ENCODE measurements around the gene NUBP2.

The NUBP2 gene

DNA sequence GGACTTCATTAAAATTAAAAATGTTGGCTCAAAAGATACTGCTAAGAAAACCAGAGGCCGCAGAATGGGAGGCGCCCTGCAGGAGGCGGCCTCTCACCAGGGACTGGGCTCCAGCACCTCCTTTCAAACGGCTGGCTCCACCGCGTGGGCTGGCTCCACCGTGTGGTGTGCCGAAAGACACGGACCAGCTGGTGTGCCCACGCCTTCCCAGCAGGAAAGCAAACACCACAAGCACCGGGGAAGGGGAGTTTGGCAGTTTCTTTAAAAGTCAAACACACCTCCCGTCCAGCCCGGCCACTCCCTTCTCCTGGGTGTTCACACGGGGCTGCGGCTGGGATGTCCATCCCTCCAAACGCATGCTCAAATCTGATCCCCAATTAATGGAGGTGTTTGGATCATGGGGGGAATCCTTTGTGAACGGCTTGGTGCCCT lies 30.0 kb downstream of the NUBP2 start:
- DNase-seq, result peak; percentile 64 to 68

DNA sequence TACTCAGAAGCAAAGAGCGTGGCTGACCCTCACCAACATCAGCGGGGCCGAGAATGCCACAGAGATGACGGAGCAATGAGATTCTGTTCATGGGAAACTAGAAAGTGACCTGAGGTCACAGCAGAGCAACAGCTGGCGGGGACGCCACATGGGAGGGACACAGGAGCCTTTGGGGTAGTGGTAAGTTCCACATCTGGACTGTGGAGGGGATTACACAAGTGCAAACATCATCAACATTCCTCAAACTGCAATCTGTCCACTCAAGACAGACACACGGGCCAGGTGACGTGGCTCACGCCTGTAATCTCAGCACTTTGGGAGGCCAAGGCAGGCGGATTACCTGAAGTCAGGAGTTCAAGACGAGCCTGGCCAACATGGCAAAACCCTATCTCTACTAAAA lies 32.7 kb downstream of the NUBP2 start:
- DNase-seq, result no peak

DNA sequence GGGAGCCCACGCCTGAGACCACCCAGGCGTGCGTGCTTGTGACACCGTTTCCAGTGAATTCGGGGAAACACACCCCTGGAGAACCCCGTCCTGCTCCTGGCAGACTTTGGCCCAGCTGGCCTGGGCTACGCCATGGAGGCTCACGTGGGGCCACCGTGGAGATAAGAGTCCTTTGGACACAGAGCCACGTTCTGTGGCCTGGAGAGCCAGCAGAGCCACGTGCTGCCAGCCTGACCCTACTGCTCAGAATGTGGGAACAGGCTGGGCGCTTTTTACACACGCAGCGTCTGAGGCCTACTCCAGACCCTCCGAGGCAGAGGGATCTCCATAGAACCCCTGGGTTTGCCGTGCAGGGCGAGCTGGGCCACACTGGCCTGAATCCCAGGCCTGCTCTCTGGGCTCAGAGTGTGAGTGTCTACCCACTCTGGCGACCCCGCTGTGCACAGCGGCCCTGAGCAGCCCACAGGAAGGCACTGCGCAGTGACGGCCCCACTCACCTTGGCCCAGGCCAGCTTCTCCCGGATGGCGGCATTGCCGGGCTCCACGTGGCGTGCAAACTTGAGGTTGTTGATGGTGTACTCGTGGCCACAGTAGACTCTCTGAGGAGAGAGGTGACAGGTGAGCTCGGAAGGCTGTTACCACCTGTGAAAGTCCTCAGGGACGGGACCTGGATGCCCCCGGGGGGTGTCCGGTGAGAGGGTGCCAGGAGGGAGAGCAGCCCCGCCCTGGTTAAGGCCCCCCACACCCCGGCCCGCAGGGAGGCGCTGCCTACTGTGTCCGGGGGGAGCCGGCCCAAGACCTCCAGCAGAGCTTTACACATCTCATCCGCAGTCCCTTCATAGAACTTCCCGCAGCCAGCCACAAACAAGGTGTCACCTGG lies 33.9 kb downstream of the NUBP2 start:
- no peak for DNase-seq

DNA sequence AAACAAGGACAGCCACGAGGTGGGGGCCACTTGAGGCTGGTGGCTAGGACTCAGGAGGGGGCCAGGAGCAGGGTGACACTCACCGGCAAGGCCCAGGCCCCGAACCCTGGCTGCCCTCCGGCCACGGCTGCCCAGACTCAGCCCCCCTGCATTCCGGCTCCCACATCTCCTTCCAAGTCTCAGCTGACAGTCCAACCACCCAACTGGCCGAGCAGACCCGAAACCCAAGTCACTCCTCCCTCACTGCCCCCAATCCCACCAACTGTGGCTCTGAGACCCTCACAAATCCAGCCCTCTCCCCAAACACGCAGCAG lies 34.5 kb downstream of the NUBP2 start:
- no peak for DNase-seq

DNA sequence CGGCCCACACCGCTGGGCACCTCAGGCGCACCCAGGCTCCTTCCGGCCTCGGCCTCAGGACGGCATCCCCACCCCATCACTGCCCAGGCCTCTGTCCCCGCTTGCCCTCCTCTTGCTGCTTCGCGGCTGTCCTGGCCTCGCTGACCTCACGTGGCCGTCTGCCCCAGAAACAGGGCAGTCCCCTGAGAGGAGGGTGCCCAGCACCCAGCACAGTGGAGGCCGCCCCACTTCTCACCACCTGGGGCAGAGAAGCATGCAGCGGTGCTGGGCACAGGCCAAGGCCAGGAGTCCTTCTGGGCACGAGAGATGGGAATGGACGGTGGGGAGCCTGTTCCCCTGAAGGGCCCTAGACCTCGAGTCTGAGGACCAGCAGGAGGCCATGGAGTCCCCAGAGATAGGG lies 35.0 kb downstream of the NUBP2 start:
- DNase-seq, result no peak

DNA sequence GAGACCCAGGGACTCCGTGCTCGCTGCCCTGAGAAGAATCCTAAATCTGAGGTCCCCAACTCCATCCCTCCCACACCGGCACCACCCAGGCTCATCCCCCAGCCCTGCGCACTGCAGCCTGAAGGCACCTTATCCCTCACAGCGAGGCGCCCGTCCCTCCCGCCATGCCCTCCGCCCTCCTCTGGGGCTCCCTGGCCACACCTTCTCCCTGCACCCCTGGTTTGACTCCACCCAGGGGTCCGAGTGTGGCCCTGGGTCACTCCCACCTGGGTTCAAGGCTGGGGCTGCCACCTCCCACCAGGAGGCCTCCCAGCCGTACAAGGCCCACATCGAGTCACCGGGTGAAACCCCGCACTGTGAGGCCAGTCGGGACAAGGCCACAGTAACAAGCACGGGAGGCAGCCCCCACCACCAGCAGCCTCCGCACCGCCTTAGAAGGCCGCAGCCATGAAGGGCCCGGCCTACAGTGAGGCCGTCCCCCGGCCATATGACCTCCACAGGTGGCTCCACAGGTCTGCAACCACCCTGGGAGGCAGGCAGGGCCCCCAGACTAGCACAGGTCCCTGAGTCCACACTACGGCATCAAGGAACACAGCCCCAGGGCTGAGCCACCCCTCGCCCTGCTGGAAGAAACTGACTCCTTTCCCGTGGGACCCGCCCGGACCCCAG lies 35.6 kb downstream of the NUBP2 start:
- no peak for DNase-seq

DNA sequence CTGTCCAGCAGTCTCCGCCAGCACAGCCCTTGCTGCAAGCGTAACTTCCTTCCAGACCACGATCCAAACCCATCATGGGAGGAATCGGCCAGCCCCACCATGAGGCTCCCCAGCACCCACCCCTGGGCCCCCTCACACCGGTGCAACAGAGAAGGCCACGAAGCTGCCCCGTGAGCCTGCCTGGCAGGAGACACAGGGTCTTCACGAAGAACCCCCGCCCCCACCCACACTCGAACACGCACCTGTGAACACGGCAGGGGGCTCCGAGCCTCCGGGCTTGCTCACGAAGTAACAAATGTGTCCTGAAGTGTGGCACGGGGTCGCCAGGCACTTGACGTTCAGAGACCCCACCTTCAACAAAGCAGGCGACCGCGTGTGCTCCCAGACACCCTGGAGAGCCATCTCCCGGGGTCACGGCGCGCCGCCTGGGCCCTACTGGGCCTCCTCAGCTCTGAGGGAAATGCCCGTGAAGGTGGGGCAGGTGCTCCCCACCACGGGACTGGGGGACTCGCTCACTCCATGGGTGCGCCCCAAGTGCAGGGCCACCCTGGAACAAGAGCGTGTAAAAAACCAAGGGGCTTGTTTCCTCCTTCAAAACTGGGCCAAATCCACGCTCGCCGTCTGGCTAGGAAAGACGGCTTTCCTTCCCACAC lies 36.2 kb downstream of the NUBP2 start:
- no peak for DNase-seq

DNA sequence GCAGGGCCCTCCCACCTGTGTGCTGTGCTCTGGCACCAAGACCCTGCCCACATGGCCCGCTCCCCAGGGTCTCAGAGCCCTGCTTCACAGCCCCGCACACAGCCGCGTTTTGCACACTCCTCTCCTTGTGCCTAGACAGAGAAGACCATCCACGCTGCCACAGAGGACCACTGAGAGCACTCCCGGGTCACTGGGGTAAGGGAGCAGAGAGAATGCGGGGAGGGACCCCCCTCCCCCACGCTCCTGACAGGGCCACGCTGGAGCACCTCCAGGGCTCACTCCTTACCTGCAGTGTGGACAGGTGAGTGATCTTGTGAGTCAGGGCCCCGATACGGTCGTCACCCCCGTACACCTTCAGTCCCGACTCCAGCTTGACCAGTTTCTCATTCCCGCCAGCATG lies 36.9 kb downstream of the NUBP2 start:
- no peak for DNase-seq

DNA sequence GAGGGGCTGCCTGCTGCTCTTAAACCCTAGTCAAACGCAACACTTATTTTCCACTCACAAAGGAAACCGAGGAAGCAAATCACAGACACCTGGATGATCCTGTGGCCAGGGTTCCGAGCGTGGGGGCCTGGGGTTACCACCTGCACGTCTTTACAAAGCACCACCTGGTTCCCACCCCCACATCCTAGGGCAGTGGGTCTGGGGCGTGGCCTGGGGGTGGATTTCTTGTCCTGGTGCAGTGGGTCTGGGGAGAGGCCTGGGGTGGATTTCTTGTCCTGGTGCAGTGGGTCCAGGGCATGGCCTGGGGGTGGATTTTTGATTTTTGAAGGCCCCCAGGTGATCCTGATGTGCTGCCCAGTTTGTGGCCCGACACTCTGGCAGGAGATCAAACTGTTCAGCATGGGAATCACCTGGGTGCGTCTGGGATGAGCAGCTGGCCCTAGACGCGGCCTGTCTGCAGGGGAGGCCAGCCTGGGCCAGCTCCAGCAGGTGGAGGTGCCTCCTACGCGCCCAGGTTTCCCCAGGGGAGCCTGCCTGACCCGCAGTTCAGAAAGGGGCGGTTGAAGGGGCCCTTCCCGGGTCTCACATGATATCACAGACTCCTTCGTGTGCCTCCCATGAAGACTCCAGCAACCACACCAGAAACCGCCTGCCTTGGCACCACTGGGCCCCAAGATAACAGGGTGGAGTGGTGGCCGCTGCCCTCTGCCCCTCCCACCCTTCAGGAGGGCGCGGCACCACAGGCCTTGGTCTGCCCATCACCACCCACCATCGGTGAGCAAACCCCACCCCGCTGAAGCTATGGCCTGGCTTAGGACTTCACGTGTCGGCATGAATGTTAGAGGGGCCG lies 37.6 kb downstream of the NUBP2 start:
- DNase-seq, result no peak

DNA sequence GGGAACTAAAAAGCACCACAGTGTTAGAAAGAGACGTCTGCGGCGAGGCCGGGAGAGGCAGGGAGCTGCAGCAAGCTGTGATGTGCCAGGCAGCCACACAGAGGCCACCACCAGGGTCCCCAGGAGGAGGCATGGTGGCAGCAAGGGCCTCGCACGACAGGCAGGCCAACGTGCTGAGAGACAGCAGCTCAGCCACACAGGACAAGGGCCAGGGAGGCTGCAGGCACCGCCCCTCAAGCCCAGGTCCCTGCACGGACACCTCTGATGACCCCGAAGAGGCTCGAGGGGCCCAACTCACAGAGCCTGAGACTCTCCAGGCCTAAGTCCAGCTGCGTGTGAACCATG lies 38.2 kb downstream of the NUBP2 start:
- DNase-seq, result no peak

DNA sequence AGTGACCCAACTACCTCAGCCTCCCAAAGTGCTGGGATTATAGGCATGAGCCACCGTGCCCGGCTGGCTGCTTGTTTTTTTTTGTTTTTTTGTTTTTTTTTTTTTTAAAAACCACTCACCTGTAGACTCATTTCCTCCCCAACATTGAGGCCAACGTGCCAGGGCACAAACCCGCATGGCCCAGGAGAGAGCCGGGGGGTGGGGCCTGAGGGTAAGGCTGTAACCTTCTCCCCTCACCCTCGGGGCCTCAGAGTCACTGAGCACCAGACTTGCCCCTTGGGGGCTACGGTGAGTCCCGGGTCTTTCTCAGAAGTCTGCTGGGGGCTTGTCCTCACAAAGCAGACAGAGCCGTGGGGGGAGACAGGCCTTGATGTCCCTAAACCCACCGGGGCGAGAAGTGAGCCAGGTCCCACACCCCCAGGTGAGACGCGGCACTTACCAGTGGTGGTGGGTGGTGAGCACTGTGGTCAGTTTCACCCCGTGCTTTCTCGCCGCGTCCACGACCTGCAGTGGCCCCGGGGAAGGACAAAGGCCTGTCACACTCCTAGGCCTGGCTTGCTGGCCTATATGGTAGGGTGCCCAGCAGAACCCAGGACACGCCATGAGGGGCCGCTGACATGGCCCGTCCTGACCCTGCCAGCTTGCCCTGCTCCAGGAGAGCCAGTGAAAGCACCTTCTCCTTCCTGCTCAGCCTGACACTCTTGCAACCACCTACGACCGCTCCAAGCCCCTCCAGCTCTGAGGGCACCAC lies 39.3 kb downstream of the NUBP2 start:
- no peak for DNase-seq

DNA sequence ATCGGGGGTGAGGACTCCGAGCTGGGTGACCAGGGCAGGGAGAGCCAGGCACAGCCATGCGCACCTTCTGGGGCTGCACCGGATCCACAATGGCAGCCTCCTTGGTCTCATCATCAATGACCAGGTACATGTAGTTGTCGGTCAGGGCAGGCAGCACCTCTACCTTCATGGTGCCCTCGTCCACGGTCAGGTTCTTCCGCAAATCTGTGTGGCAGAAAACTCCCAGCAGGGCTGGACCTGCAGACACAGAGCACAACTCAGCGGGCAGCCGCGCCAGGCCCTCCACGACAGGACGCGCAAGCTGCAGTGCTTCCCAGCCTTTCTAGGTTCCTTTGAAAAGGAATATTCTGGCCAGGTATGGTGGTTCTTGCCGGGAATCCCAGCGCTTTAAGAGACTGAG lies 40.0 kb downstream of the NUBP2 start:
- no peak for DNase-seq

DNA sequence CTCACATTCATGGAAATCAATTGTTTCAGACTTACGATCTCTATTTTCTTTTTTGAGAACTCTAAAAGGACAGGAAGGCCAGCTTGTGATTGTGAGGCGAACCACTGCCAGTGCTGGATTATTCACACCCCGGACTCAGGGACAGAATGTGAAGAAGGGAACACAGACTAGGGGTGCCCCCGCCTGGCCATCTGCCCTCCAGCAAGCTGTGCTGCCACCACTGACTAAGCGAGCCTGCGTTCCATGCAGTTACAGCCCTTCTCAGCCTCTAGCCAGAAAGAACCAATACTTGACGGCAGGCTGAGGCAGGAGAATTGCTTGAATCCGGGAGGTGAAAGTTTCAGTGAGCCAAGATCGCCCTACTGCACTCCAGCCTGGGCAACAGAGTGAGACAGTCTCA lies 41.1 kb downstream of the NUBP2 start:
- DNase-seq, result peak in 1 of 2 experiments; percentile 4

DNA sequence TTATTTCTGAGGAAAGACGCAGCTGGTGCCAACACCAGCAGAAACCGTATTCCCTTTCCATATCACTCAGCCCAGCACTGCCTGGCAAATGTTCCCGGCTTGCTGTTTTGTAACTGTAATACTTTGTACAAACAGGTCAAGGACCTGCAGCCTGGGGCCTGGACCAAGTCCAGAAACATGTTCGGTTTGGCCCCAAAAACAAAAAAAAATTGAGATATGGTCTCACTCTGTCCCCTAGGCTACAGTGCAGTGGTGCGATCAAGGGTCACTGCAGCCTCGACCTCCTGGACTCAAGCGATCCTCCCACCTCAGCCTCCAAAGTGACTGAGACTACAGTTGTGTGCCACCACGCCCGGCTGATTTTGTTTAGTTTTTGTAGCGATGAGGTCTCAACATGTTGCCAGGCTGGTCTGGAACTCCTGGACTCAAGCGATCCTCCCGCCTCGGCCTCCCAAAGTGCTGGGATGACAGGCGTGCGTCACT lies 42.7 kb downstream of the NUBP2 start:
- DNase-seq, result no peak

DNA sequence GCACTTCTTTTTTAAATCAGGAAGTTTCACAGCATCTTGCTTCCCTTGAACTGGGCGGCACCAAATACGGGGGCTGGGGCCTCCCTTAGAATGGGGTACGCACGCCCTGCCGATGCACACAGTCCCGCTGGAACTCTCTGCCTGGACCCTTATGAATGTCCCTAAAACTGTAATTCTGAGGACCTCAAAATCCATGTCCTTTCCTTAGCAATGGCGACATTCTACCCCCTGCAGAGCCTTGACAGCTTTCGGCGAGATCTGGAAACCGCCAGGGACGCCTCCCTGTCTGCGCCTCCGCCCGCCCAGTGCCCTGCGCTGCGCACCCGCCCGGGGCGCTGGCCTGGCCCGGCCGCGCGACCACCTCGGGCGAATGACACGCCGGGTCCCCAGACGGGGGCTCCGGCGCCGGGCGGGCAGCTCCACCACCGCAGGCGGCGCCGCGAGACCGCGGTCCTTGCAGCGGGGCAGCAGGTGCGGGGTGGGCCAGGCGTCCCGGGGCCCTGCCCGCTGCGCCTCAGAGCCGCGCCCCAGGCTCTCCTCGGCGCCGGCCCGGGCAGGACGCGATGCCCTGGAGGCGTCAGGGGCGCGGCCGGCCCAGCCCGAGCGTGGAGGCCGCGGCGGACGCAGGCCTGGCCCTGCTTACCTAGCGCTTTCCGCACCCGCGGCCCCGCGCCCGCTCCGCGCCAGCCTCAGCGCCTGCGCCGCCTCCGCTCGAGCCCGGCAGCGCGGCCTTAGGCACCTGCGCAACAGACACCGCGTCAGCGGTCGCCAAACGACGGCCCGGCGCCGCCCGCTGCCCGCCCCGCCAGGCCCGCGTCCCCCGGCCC lies 43.3 kb downstream of the NUBP2 start:
- peak; percentile 27 to 58 for DNase-seq

DNA sequence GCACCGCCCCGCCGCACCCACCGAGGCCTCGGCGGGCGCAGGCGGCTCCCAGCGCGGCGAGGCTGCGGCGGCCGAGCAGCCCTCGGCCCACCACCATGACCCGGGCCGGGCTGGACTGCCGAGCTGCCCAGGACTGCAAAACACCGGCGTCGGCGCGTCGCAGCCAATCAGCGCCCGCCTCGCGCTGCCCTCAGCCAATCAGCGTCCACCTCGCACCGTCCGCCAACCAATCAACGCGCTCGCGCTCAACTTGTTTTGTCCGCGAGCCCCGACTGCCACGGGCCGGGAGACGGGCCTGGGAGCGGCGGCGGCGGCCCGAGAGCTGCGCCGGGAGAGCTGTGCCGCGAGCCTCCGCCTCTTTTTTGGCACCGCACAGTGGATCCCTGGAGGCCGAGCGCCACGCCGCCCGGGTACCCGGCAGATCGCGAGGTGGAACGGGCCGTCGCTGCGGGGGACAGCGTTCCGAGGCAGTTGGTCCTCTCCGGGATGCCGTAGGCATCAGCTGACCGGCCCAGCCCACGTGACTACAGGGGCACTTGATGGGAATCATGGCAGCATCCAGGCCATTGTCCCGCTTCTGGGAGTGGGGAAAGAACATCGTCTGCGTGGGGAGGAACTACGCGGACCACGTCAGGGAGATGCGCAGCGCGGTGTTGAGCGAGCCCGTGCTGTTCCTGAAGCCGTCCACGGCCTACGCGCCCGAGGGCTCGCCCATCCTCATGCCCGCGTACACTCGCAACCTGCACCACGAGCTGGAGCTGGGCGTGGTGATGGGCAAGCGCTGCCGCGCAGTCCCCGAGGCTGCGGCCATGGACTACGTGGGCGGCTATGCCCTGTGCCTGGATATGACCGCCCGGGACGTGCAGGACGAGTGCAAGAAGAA lies 44.2 kb downstream of the NUBP2 start, which contains the start of the genes FAHD1 and HAGH:
Gene FAHD1 (plus strand): TSS at position 516 of the 883 bp plus-strand sequence. CDS start 33 bp downstream, at position 549.
Gene HAGH (minus strand): TSS at position 135 of the 883 bp plus-strand sequence. CDS start 38 bp downstream, at position 97.
- peak; percentile 83 to 92 for DNase-seq

DNA sequence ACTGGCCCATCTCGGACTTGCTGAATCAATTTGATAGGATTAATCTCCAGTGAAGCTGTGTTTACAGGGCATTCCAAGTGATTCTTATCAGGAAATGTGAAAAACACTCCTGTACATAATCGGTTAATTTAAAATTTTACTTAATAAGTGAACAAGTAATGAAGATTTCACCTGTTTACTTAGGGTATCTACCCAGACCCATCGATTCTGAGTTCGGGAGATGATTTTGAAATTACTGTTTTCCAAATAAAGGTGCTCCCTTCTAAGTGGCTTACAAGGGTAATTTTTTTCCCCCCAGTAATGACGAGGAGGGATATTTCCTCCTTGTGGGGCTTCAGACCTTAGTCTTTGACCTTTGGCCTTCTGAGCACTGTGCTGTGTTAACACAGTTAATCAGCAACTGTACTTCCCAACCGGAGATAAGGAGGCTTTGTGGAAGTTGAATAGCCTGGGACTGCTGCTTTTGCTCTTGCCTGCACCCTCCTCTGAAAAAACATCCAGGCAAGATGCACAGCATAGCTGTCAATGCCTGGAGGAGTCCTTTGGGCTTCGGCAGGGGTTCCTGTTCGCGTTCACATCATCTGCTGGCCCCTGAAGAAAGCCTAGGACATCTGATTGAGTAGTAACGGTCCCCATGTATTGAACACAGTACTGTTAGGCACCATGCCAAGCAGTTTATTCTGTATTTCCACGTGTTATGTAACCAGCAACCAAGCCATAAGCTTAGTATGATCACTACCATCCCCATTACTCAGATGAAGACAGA lies 46.1 kb downstream of the NUBP2 start:
- DNase-seq, result no peak

DNA sequence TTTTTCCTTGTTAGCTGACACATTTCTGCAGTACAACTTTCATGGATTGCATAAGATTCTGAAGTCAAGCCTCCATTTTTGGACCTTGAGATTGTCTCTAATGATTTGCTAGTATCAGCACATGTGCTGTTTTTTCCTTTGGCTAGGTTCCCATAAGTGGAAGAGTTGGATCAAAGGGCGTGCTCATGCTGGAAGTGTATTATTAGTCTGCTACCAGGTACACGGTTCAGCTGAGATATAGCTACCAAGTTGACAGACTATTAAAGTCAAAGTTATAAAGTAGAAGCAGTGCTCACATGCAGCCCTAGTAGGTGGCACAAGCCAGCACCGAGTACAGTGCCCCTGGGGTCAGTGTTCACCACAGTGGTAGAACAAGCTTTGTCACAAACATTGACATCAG lies 47.5 kb downstream of the NUBP2 start:
- DNase-seq, result no peak

All from SHP77 (cell line).